Activated CD4-positive, CD25-positive, alpha-beta regulatory T cell treated with anti-CD3 and anti-CD28 coated beads, Interleukin-2, amount 50 U/mL, for 16 hours (primary cell): ENCODE measurements around the gene IP6K2.
"Not testable (repeated sequence)": the region's sequence is repeated elsewhere in the genome, so short reads cannot be mapped to it uniquely, and the experiment has no call there.

ENCODE experiments used
- DNase-seq: peaks from one replicate; pipeline ENCODE4 v3.0.0-alpha.2; 2020; ENCODE audit warnings: low read depth, low spot score

The IP6K2 gene

DNA sequence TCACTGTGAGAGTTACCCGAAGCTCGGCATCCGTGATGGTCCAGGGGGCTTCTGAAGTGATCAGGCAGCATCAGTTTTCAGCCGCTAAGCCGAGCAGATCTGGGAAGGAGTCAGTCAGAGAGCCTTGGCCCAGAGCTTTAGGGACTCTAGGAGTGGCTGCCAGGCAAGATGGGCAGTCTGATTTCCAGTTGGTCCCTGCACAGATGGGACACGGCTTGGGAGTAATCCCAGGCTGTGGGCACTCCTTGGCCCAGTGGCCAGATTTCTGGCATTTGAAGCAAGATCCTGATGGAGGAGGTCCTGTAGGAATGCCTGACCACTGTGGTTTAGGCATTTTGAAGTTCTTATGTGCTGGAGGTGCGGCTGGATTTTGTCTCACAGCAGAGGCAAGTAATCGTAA is 10.5 kb upstream of the IP6K2 start:
- DNase-seq, result no peak

GRCh38 chr3:48725185-48725855 is 8.3 kb upstream of the IP6K2 start:
- DNase-seq, result not testable (repeated sequence)

- DNase-seq, result no peak
Measured at GRCh38 chr3:48723725-48724124, 6.7 kb upstream of the IP6K2 start.

DNA sequence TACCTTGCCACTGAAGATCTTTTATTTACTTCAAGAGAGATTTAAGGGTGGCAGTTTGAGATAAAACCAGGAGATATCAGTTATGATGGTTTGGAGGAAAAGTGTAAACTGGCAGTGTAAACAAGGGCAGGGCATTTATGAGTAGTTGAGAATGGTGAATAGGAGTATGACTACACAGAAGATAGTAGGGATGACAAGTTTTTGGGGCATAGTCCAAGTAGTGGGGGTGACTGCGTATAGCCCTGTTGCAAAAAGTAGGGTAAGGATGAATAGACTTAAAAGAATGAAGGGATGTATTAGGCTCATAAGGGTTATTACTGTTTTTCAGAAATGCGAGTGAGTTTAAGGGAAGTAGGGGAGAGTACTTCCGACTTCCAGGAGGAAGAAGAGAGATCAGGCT is 6.3 kb upstream of the IP6K2 start:
- DNase-seq, result not testable (repeated sequence)

DNA sequence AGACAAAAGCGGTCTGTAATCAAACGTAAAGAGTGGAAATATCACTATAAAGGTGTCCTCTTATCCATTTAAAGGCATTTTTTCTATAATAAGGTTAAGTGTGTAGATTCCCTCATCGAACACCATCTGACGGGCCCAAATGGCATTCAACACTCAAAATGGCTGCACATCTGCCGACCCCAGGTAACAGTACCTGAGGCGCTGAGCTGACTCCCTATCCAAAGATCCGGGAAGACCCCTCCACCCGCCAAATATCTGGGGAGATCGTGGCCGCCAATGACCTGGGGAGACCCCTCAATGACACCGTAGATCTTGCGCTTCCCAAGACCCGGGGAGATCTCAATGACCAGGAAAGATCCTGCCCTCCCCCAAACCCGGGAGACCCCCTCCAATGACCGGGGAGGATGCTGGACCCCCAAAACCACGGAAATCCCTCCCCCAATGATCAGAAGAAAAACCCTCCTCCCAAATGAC is 476 bp downstream of the IP6K2 start:
- DNase-seq, result no peak

DNA sequence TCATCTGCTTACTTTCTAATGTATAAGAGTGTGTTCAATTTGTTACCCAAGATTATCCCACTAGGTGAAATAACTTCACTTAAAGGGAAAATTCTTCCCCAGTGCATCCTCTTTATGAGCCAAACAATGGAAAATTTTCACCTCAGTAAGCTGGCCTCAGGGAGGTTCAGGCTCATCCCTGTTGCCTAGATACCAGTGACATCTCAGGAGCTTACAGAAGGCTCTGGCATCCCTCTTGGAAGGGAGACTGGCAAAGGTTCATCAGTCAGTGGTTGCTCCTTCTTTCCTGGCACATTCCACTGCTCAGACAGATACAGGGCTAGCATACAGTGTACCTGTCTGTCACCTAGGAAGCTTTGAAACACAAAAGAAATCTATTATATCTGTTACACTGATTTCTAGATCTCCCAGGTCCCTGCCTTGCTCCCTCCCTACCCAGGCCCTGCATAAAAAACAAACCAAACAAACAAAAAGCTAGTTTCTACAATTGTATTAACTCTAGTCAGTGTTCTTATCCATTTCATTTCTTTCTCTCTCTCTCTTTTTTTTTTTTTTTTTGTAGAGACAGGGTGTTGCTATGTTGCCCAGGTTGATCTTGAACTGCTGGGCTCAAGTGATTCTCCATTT is 1.7 kb downstream of the IP6K2 start:
- DNase-seq, result no peak

DNA sequence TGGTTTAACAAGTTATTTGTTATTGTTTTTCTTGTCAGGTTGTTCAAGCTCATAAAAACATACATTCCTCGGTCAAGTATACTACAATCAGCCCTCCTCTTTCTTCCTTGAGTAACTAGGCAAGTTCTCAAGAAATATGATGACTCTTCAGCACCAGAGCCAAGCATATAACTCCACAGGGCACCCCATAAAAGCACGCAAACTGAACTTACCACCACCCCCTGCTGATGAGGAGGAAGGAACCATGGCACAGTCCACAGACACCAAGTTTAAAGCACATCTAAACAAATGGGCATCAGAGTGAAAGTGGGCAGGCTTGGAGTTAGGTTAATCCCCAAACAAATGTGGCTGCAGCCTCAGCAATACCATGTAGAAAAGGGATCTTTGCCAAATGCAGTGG is 5.3 kb downstream of the IP6K2 start:
- no peak for DNase-seq

- DNase-seq, result no peak
Measured at GRCh38 chr3:48709051-48709461, 8.0 kb downstream of the IP6K2 start.

- no peak for DNase-seq
Measured at GRCh38 chr3:48708481-48708889, 8.5 kb downstream of the IP6K2 start.

GRCh38 chr3:48707157-48707556 is 9.9 kb downstream of the IP6K2 start:
- no peak for DNase-seq

- no peak for DNase-seq
Measured at GRCh38 chr3:48702320-48702920, 14.6 kb downstream of the IP6K2 start.

- DNase-seq, result no peak
Measured at GRCh38 chr3:48700731-48701405, 16.2 kb downstream of the IP6K2 start.

GRCh38 chr3:48698891-48699290 is 18.1 kb downstream of the IP6K2 start:
- no peak for DNase-seq

DNA sequence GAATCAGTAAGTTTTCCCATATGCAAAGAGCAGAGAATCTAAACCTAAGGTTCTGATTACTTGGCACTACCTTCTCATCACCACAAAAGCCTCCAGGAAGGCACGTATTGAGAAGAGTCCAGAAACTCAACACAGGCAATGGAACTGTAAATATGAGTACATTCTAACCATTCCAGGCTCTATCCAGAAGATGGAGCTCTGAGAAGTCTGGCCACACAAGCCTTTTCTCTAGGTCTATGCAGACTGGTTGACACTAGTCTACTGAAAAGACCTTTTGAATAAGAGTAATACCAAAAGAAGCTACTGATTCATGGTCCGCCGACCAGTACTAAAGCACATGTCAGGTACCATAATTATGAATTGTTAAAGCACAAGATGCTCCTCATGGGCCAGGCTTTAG is 19.1 kb downstream of the IP6K2 start:
- DNase-seq, result no peak

DNA sequence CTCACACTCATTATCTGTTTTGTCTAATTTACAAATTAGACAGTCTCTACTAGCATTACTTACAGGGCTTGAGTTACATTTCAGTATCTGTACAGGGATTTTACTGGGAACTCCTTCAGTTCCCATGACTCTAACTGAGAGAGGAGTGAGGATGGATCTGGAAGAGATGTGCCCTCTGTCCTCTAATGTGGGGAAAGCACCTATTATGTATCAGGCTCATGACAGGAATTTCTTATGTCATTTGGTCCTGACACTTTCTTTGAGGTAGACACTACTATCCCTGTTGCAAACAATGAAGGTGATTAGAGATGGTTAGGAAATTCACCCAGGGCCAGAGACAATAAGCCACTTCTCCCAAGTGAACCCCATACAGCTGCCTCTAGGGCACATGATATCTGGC is 20.4 kb downstream of the IP6K2 start:
- DNase-seq, result no peak

GRCh38 chr3:48696156-48696555 is 20.9 kb downstream of the IP6K2 start:
- DNase-seq, result no peak

- DNase-seq, result no peak
Measured at GRCh38 chr3:48695393-48695753, 21.6 kb downstream of the IP6K2 start.

DNA sequence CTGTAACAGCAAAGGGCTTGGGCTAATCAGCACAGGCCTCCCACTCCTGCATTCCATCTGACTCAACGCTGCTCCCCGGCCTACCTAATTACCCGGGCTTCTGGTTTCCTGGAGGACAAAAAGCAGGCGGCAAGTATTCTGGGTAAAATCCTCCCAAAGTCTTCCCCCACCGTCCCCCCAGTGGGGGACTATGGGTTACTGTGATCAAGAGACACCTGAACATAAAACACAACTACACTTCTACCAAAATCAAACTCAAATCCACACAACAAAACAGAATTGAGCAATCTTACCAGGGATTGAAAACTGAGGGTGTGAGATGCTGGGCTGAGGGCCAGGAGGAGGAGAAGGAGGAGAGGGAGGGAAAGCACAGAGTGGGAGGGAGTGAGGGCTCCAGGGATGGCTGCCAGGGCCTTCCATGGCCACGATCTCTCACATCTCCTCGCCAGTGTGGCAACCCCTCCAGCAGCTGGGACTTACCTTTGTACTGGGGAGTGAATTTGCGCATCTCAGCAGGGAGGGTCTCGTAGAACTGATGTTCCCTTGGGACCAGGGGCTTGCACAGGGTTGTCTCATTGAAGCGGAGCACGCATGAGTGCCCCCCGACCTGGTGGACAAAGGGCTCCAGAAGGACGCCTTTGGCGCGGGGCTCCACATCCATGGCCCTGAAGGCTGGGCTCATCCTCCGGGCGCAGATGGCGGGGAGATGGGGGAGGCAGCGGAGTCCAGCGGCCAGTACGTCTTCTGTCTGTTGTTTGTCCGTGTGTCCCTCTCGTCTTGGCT is 22.2 kb downstream of the IP6K2 start:
- no peak for DNase-seq

- DNase-seq, result no peak
Measured at GRCh38 chr3:48693826-48694225, 23.2 kb downstream of the IP6K2 start.

GRCh38 chr3:48692551-48692950 is 24.5 kb downstream of the IP6K2 start:
- DNase-seq, result no peak

GRCh38 chr3:48690846-48691458 is 26.1 kb downstream of the IP6K2 start:
- DNase-seq, result no peak
